Ishikawa (cell line): ENCODE results near the gene NDUFAF7.

Experiments
- CEBPB ChIP-seq: IDR thresholded peaks from 2 replicates; pipeline ENCODE4 v1.6.1; 2012
- CREB1 ChIP-seq: IDR thresholded peaks from 2 replicates; pipeline ENCODE4 v1.6.1; 2012; ENCODE audit warnings: low read depth
- EGR1 ChIP-seq: IDR thresholded peaks from 2 replicates; pipeline ENCODE4 v1.6.1; 2012
- EP300 ChIP-seq: IDR thresholded peaks from 2 replicates; pipeline ENCODE4 v1.6.1; 2012; ENCODE audit warnings: borderline replicate concordance
- FOXM1 ChIP-seq: IDR thresholded peaks from 2 replicates; pipeline ENCODE4 v1.6.1; 2012; ENCODE audit warnings: low read depth, borderline replicate concordance
- NFIC ChIP-seq: IDR thresholded peaks from 2 replicates; pipeline ENCODE4 v1.6.1; 2012
- RAD21 ChIP-seq: IDR thresholded peaks from 2 replicates; pipeline ENCODE4 v1.6.1; 2012; ENCODE audit warnings: low read depth
- TAF1 ChIP-seq: IDR thresholded peaks from 2 replicates; pipeline ENCODE4 v1.6.1; 2012; ENCODE audit warnings: low read depth, mild to moderate bottlenecking
- TCF12 ChIP-seq: IDR thresholded peaks from 2 replicates; pipeline ENCODE4 v1.6.1; 2012; ENCODE audit warnings: low read depth
- TEAD4 ChIP-seq: IDR thresholded peaks from 2 replicates; pipeline ENCODE4 v1.6.1; 2012
- YY1 ChIP-seq: IDR thresholded peaks from 2 replicates; pipeline ENCODE4 v1.6.1; 2012; ENCODE audit warnings: low read depth
- ZBTB7A ChIP-seq: IDR thresholded peaks from 2 replicates; pipeline ENCODE4 v1.6.1; 2012; ENCODE audit warnings: low read depth
- TF ChIP-seq, protein P1 (sequence below): IDR thresholded peaks from 2 replicates; pipeline ENCODE4 v1.6.1; 2012; ENCODE audit warnings: low read depth, mild to moderate bottlenecking
- TF ChIP-seq, protein P2 (sequence below): IDR thresholded peaks from 2 replicates; pipeline ENCODE4 v1.6.1; 2012
- TF ChIP-seq, protein P3 (sequence below): IDR thresholded peaks from 2 replicates; pipeline ENCODE4 v1.6.1; 2012

The NDUFAF7 gene

DNA sequence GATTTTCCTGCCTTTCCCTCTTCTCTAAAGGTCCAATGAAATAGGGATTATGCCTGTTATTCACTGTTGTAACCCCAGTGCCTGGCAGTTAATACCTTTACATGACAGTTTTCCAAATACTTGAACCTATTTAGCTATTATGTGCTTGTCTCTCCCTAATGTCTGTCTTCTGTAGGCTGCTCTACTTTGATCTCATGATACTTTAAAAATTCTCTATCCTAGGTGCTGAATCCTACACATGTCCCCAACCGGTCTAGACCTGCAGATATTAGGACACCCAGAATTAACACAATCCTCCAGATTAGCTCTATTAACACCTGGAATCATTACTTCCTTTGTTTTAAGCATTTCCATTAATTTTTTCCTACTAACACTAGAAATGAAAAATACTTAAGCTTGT, 7.4 kb upstream of the NDUFAF7 start:
- TF ChIP-seq FOXM1: no peak
- TF ChIP-seq, protein P1, sequence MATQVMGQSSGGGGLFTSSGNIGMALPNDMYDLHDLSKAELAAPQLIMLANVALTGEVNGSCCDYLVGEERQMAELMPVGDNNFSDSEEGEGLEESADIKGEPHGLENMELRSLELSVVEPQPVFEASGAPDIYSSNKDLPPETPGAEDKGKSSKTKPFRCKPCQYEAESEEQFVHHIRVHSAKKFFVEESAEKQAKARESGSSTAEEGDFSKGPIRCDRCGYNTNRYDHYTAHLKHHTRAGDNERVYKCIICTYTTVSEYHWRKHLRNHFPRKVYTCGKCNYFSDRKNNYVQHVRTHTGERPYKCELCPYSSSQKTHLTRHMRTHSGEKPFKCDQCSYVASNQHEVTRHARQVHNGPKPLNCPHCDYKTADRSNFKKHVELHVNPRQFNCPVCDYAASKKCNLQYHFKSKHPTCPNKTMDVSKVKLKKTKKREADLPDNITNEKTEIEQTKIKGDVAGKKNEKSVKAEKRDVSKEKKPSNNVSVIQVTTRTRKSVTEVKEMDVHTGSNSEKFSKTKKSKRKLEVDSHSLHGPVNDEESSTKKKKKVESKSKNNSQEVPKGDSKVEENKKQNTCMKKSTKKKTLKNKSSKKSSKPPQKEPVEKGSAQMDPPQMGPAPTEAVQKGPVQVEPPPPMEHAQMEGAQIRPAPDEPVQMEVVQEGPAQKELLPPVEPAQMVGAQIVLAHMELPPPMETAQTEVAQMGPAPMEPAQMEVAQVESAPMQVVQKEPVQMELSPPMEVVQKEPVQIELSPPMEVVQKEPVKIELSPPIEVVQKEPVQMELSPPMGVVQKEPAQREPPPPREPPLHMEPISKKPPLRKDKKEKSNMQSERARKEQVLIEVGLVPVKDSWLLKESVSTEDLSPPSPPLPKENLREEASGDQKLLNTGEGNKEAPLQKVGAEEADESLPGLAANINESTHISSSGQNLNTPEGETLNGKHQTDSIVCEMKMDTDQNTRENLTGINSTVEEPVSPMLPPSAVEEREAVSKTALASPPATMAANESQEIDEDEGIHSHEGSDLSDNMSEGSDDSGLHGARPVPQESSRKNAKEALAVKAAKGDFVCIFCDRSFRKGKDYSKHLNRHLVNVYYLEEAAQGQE: peak; percentile 72

DNA sequence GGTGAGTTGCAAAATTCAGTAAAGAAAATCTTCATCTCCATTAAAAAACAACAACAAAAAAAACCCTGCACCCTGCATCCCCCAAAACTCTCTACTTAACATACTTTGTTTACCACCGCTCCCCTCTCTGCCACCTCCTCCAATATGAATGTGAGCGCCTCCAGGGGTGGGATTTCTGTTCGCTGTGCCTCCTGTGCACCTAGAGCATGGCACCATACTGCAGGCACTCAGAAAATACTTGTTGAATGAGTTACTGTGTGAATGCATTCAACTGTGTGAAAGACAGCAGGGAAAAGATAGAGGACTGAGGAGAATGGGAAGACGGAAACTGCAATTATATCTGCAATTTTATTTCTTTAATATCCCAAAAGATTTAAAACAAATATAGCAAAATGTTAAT, 4.6 kb upstream of the NDUFAF7 start:
- TF ChIP-seq TCF12 (no peak), RAD21 (no peak), CREB1 (no peak), TAF1 (no peak), EGR1 (no peak), TEAD4 (no peak), NFIC (no peak), EP300 (no peak), FOXM1 (no peak), YY1 (no peak), ZBTB7A (no peak), CEBPB (no peak)
- TF ChIP-seq, protein P2, sequence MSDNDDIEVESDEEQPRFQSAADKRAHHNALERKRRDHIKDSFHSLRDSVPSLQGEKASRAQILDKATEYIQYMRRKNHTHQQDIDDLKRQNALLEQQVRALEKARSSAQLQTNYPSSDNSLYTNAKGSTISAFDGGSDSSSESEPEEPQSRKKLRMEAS: no peak
- TF ChIP-seq, protein P1: no peak
- TF ChIP-seq, protein P3, sequence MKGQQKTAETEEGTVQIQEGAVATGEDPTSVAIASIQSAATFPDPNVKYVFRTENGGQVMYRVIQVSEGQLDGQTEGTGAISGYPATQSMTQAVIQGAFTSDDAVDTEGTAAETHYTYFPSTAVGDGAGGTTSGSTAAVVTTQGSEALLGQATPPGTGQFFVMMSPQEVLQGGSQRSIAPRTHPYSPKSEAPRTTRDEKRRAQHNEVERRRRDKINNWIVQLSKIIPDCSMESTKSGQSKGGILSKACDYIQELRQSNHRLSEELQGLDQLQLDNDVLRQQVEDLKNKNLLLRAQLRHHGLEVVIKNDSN: no peak

DNA sequence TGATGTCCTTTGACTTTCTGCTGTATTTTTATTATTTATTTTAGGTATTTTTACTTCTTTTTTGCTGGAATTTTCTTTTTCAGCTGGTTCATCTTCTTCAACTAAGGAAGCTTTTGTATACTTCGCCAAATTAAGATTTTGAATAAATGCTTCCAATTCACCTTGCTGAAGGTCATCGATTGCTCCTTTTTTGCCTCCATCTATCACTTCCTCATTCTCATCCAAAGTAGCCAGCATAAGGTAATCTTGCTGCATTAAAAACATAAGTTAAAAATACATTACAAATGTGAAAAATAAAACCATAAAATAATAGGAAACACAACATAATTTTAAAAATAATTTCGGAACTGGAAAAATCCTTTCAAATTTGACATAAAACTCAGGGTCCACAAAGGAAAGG, 2.7 kb upstream of the NDUFAF7 start:
- TF ChIP-seq FOXM1 (no peak), CREB1 (no peak), TAF1 (no peak), RAD21 (no peak), YY1 (no peak)
- TF ChIP-seq, protein P1: no peak
- TF ChIP-seq, protein P2: no peak
- TF ChIP-seq, protein P3: no peak

DNA sequence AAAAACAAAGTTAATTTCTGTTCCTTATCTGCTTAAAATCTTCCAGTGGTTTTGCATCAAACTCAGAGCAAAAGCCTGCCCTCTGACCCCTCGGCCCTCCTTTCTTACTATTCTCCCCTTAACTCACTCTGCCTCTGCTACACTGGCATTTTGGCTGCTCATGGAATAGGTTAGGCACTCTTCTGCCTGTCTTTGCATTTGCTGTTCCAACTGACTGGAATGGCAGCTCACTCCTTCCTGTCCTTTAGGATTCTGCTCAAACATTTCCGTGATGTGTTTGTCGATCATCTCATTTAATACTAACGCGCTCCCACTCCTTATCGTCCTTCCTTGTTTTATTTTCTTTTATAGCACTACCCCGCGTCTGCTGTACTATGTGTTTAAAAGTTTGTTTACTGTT, 877 bp upstream of the NDUFAF7 start:
- TF ChIP-seq RAD21: no peak
- TF ChIP-seq CREB1: no peak
- TF ChIP-seq CEBPB: no peak
- TF ChIP-seq NFIC: no peak
- no peak for TF ChIP-seq ZBTB7A
- TF ChIP-seq TEAD4: no peak
- TF ChIP-seq, protein P2: no peak
- TF ChIP-seq, protein P1: no peak
- no peak for TF ChIP-seq EP300
- TF ChIP-seq YY1: no peak
- no peak for TF ChIP-seq TAF1
- no peak for TF ChIP-seq TCF12
- TF ChIP-seq, protein P3: no peak
- TF ChIP-seq EGR1: no peak
- no peak for TF ChIP-seq FOXM1
